Ammon's horn (tissue), 1 donor: ENCODE data around the gene TIPIN.

Experiments
- DNase-seq: peaks from one replicate; pipeline ENCODE4 v3.0.0-alpha.2; 2016; ENCODE audit warnings: low spot score

The TIPIN gene

GRCh38 chr15:66302489-66303278 lies 53.8 kb downstream of the TIPIN start:
- DNase-seq = no peak

- no peak for DNase-seq
Observed at GRCh38 chr15:66298803-66299251, 57.7 kb downstream of the TIPIN start.

GRCh38 chr15:66296186-66296585 lies 60.3 kb downstream of the TIPIN start:
- no peak for DNase-seq

GRCh38 chr15:66294932-66295235 lies 61.6 kb downstream of the TIPIN start:
- no peak for DNase-seq

GRCh38 chr15:66294157-66294931 lies 62.1 kb downstream of the TIPIN start:
- peak; percentile 23 for DNase-seq

- DNase-seq = peak; percentile 33
Observed at GRCh38 chr15:66293419-66294156, 62.9 kb downstream of the TIPIN start, which contains the start of gene DIS3L. DIS3L (plus strand) TSS chr15:66293568; CDS start chr15:66293597, 29 bp downstream.

GRCh38 chr15:66292571-66293418 lies 63.7 kb downstream of the TIPIN start:
- no peak for DNase-seq

- DNase-seq = peak; percentile 16
Observed at GRCh38 chr15:66291816-66292570, 64.5 kb downstream of the TIPIN start.

- DNase-seq = no peak
Observed at GRCh38 chr15:66290518-66290917, 66.0 kb downstream of the TIPIN start.

GRCh38 chr15:66290007-66290406 lies 66.5 kb downstream of the TIPIN start:
- DNase-seq = no peak

GRCh38 chr15:66288551-66289185 lies 67.8 kb downstream of the TIPIN start:
- no peak for DNase-seq

- no peak for DNase-seq
Observed at GRCh38 chr15:66288093-66288492, 68.4 kb downstream of the TIPIN start.

- no peak for DNase-seq
Observed at GRCh38 chr15:66287461-66288057, 68.9 kb downstream of the TIPIN start.
